ENCODE measurements around the gene DEFB131A.
"Not testable (repeated sequence)": the region's sequence is repeated elsewhere in the genome, so short reads cannot be mapped to it uniquely, and the experiment has no call there.

DNA sequence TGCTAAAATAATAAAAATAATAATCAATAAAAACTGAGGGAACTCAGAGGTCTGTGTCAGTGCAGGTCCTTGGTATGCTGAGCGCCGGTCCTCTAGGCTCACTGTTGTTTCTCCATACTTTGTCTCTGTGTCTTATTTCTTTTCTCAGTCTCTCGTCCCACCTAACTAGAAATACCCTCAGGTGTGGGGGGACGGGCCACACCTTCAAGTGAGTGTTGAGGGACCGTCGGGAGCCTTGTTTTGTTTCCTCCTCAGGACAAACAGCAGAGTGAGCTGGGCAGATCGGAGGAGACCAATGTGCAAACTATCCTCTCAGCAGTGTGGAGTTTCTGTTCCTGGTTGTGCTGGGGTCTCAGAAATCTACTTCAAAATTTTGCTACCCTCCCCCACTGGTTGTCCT lies 46.3 kb downstream of the DEFB131A start:
- TF ChIP-seq, protein P1, sequence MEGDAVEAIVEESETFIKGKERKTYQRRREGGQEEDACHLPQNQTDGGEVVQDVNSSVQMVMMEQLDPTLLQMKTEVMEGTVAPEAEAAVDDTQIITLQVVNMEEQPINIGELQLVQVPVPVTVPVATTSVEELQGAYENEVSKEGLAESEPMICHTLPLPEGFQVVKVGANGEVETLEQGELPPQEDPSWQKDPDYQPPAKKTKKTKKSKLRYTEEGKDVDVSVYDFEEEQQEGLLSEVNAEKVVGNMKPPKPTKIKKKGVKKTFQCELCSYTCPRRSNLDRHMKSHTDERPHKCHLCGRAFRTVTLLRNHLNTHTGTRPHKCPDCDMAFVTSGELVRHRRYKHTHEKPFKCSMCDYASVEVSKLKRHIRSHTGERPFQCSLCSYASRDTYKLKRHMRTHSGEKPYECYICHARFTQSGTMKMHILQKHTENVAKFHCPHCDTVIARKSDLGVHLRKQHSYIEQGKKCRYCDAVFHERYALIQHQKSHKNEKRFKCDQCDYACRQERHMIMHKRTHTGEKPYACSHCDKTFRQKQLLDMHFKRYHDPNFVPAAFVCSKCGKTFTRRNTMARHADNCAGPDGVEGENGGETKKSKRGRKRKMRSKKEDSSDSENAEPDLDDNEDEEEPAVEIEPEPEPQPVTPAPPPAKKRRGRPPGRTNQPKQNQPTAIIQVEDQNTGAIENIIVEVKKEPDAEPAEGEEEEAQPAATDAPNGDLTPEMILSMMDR (IDR thresholded peaks at IDR 0.05; ENCODE audit: poor library complexity), result not testable (repeated sequence)
- TF ChIP-seq EZH2phosphoT487 (IDR thresholded peaks at IDR 0.05; ENCODE audit: low read depth, severe bottlenecking, unreplicated experiment); EZH2 (IDR thresholded peaks at IDR 0.05; ENCODE audit: borderline replicate concordance): not testable (repeated sequence)
